OCI-LY7 (cell line): ENCODE results near the gene GLTP.

Experiments
- EZH2phosphoT487 ChIP-seq: fragments of 200-600 bp; sonication (generic); IDR thresholded peaks from 2 replicates; pipeline ENCODE4 v1.6.1; 2018; ENCODE audit warnings: low read depth, borderline replicate concordance, mild to moderate bottlenecking, mixed run types, antibody characterized with exemption, low read length, moderate library complexity, mixed read lengths
- TF ChIP-seq, protein P1 (sequence below): fragments of 200-600 bp; sonication (generic); conservative IDR thresholded peaks from 2 replicates; pipeline ENCODE4 v1.5.1; 2014; ENCODE audit warnings: mild to moderate bottlenecking, antibody characterized with exemption, low read length, moderate library complexity, mixed read lengths

DNA sequence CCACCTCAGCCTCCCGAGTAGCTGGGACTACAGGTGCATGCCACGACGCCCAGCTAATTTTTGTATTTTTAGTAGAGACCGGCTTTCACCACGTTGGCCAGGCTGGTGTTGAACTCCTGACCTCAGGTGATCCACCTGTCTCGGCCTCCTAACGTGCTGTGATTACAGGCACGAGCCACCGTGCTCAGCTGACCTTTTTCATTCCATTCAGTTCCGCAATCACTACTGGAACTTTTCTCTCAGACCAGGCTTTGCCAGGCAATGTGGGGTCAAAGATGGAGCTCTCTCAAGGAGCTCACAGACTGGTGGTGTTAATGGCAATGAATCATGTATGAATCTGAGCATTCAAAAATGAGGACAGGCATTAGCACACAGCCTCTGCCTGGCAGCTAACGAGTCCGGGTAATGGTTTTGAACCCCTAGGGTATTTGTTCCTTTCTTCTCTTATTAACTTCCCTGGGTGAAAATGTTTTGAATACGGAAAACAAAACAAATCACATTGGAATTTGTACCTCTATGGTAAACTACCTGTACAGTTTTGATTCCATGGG is 10.4 kb upstream of the GLTP start:
- TF ChIP-seq, protein P1, sequence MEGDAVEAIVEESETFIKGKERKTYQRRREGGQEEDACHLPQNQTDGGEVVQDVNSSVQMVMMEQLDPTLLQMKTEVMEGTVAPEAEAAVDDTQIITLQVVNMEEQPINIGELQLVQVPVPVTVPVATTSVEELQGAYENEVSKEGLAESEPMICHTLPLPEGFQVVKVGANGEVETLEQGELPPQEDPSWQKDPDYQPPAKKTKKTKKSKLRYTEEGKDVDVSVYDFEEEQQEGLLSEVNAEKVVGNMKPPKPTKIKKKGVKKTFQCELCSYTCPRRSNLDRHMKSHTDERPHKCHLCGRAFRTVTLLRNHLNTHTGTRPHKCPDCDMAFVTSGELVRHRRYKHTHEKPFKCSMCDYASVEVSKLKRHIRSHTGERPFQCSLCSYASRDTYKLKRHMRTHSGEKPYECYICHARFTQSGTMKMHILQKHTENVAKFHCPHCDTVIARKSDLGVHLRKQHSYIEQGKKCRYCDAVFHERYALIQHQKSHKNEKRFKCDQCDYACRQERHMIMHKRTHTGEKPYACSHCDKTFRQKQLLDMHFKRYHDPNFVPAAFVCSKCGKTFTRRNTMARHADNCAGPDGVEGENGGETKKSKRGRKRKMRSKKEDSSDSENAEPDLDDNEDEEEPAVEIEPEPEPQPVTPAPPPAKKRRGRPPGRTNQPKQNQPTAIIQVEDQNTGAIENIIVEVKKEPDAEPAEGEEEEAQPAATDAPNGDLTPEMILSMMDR = no peak
- TF ChIP-seq EZH2phosphoT487 = no peak
